ENCODE data around the gene KIF5C. TPM values are rescaled to one million over a fixed set of nuclear protein-coding genes. Genes with fewer than 3 reads are reported as not detected.

Gene KIF5C
- total RNA-seq, 1 donor from 2014 or later, result 0.49 TPM

GRCh38 chr2:149021761-149022160 lies 146.7 kb downstream of the KIF5C start:
- Histone ChIP-seq H3K4me1 (no peaks in the 10 kb centered on the region), H3K4me3 (no peak overlapping the region), H3K36me3 (no peaks in the 10 kb centered on the region), H3K27ac (no peak overlapping the region), H3K9me3 (no peaks in the 10 kb centered on the region), H3K27me3 (no peaks in the 10 kb centered on the region)
- no peak for DNase-seq
- ATAC-seq, result no peak
- intact Hi-C loops (cut with DNase I), result no loop called here
- TF ChIP-seq CTCF (IDR thresholded peaks at IDR 0.05), result no peak

GRCh38 chr2:149023091-149023490 lies 148.1 kb downstream of the KIF5C start:
- ATAC-seq, result no peak
- H3K36me3 ChIP-seq, result no peaks in the 10 kb centered on the region
- no peak for TF ChIP-seq CTCF (IDR thresholded peaks at IDR 0.05)
- no peak overlapping the region for H3K4me3 ChIP-seq
- intact Hi-C loops (cut with DNase I), result no loop called here
- H3K9me3 ChIP-seq, result no peaks in the 10 kb centered on the region
- H3K27ac ChIP-seq, result no peak overlapping the region
- H3K27me3 ChIP-seq, result peaks cover 3% of the 10 kb centered on the region
- DNase-seq, result no peak
- no peaks in the 10 kb centered on the region for H3K4me1 ChIP-seq

GRCh38 chr2:149027590-149028250 lies 152.7 kb downstream of the KIF5C start:
- TF ChIP-seq CTCF (IDR thresholded peaks at IDR 0.05), result no peak
- ATAC-seq (no peak), DNase-seq (no peak)
- Histone ChIP-seq H3K27ac (no peak overlapping the region), H3K4me3 (no peak overlapping the region), H3K27me3 (peaks cover 8% of the 10 kb centered on the region), H3K9me3 (no peaks in the 10 kb centered on the region), H3K4me1 (no peaks in the 10 kb centered on the region), H3K36me3 (no peaks in the 10 kb centered on the region)
- intact Hi-C loops (cut with DNase I), result no loop called here

GRCh38 chr2:149028377-149028776 lies 153.3 kb downstream of the KIF5C start:
- TF ChIP-seq CTCF (IDR thresholded peaks at IDR 0.05), result no peak
- ATAC-seq (no peak), DNase-seq (no peak)
- Histone ChIP-seq H3K36me3 (no peaks in the 10 kb centered on the region), H3K27ac (no peak overlapping the region), H3K4me3 (no peak overlapping the region), H3K9me3 (no peaks in the 10 kb centered on the region), H3K4me1 (no peaks in the 10 kb centered on the region), H3K27me3 (peaks cover 8% of the 10 kb centered on the region)
- intact Hi-C loops (cut with DNase I), result no loop called here

GRCh38 chr2:149028891-149029290 lies 153.9 kb downstream of the KIF5C start:
- Histone ChIP-seq H3K36me3 (no peaks in the 10 kb centered on the region), H3K4me1 (no peaks in the 10 kb centered on the region), H3K27ac (no peak overlapping the region), H3K27me3 (peaks cover 8% of the 10 kb centered on the region), H3K4me3 (no peak overlapping the region), H3K9me3 (no peaks in the 10 kb centered on the region)
- DNase-seq (no peak), ATAC-seq (no peak)
- no peak for TF ChIP-seq CTCF (IDR thresholded peaks at IDR 0.05)
- intact Hi-C loops (cut with DNase I), result no loop called here
